OCI-LY7 (cell line): Measurements from ENCODE around the gene UGT2A2. TPM values are rescaled to one million over a fixed set of nuclear protein-coding genes. Genes with fewer than 3 reads are reported as not detected.
"Not testable (repeated sequence)": the region's sequence is repeated elsewhere in the genome, so short reads cannot be mapped to it uniquely, and the experiment has no call there.

Experiments used
- BruUV-seq: library from RNA; stranded (reverse); fragments of 400-500 nt; replicated peaks from 2 replicates; lab custom pipeline; 2021; lab: Mats Ljungman, UMichigan
- CTCF ChIA-PET: fragments of 300-600 bp; sonication (Branson Sonifier 250); formaldehyde crosslinking; loops from one replicate; lab custom pipeline; 2022; ENCODE audit warnings: antibody characterized with exemption; ENCODE audit not compliant: unreplicated experiment; lab: Charles Lee
- POLR2A ChIA-PET: fragments of 300-600 bp; sonication (Branson Sonifier 250); formaldehyde crosslinking; loops from one replicate; lab custom pipeline; 2022; ENCODE audit warnings: antibody characterized with exemption; lab: Charles Lee
- DNase-seq: peaks from one replicate; pipeline ENCODE4 v3.0.0-alpha.2; 2015; ENCODE audit warnings: low spot score
- H2AFZ ChIP-seq: fragments of 200-600 bp; sonication (generic), shearing (Covaris generic); 2 replicates; pipeline ENCODE4 v1.6.1; 2014; ENCODE audit warnings: mild to moderate bottlenecking, antibody characterized with exemption, low read length, moderate library complexity
- H3K27ac ChIP-seq: fragments of 200-600 bp; sonication (generic); 2 replicates; pipeline ENCODE4 v1.5.1; 2014; ENCODE audit warnings: mixed run types, low read depth, mild to moderate bottlenecking, moderate library complexity, low read length, inconsistent platforms; ENCODE audit not compliant: poor library complexity, severe bottlenecking
- H3K36me3 ChIP-seq: fragments of 200-600 bp; sonication (generic); 2 replicates; pipeline ENCODE4 v1.6.1; 2014; ENCODE audit warnings: mild to moderate bottlenecking, antibody characterized with exemption, low read length, moderate library complexity, mixed read lengths; ENCODE audit not compliant: insufficient read depth
- H3K4me1 ChIP-seq: fragments of 200-600 bp; sonication (generic); 2 replicates; pipeline ENCODE4 v1.5.1; 2014; ENCODE audit warnings: mild to moderate bottlenecking, low read length; ENCODE audit not compliant: insufficient read depth, poor library complexity, severe bottlenecking
- H3K4me2 ChIP-seq: fragments of 200-600 bp; sonication (generic); 2 replicates; pipeline ENCODE4 v1.6.1; 2014; ENCODE audit warnings: mild to moderate bottlenecking, low read length
- H3K4me3 ChIP-seq: fragments of 200-600 bp; sonication (generic); 2 replicates; pipeline ENCODE4 v1.5.1; 2014; ENCODE audit warnings: mild to moderate bottlenecking, low read depth, low read length; ENCODE audit not compliant: poor library complexity, severe bottlenecking
- H3K79me2 ChIP-seq: fragments of 200-600 bp; sonication (generic); 2 replicates; pipeline ENCODE4 v1.6.1; 2016; ENCODE audit warnings: low read depth, mild to moderate bottlenecking, low read length, moderate library complexity, mixed read lengths; ENCODE audit not compliant: insufficient read depth
- H3K9me2 ChIP-seq: fragments of 200-600 bp; sonication (generic); 2 replicates; pipeline ENCODE4 v1.6.1; 2016; ENCODE audit warnings: mild to moderate bottlenecking, low read length, mixed read lengths; ENCODE audit not compliant: insufficient read depth
- H3K9me3 ChIP-seq: fragments of 200-600 bp; sonication (generic); 2 replicates; pipeline ENCODE4 v1.6.1; 2014; ENCODE audit warnings: mild to moderate bottlenecking, mixed run types, low read length, mixed read lengths
- H4K20me1 ChIP-seq: fragments of 200-600 bp; sonication (generic); 2 replicates; pipeline ENCODE4 v1.6.1; 2014; ENCODE audit warnings: mild to moderate bottlenecking, antibody characterized with exemption, low read length, moderate library complexity, mixed read lengths; ENCODE audit not compliant: insufficient read depth
- EZH2phosphoT487 ChIP-seq: fragments of 200-600 bp; sonication (generic); IDR thresholded peaks from 2 replicates; pipeline ENCODE4 v1.6.1; 2018; ENCODE audit warnings: low read depth, borderline replicate concordance, mild to moderate bottlenecking, mixed run types, antibody characterized with exemption, low read length, moderate library complexity, mixed read lengths
- intact Hi-C: fragments of 100-400 bp; cut with micrococcal nuclease; formaldehyde crosslinking; loops from one replicate; pipeline ENCODE4 v1.10.0; 2022; ENCODE audit not compliant: unreplicated experiment
- total RNA-seq, 2 experiments: library from RNA; depleted of rRNA in 1 of 2; stranded (reverse); fragments of >200 nt in 1 of 2; shearing (Covaris generic) in 1 of 2; gene quantifications; 2 replicates each; pipeline ENCODE4 v1.2.3, GENCODE V29; 2014 to 2022
- TF ChIP-seq, protein P1 (sequence below): fragments of 200-600 bp; sonication (generic); conservative IDR thresholded peaks from 2 replicates; pipeline ENCODE4 v1.5.1; 2014; ENCODE audit warnings: mild to moderate bottlenecking, antibody characterized with exemption, low read length, moderate library complexity, mixed read lengths

Gene UGT2A2
- total RNA-seq, 2 experiments from 2014 or later = not detected

DNA sequence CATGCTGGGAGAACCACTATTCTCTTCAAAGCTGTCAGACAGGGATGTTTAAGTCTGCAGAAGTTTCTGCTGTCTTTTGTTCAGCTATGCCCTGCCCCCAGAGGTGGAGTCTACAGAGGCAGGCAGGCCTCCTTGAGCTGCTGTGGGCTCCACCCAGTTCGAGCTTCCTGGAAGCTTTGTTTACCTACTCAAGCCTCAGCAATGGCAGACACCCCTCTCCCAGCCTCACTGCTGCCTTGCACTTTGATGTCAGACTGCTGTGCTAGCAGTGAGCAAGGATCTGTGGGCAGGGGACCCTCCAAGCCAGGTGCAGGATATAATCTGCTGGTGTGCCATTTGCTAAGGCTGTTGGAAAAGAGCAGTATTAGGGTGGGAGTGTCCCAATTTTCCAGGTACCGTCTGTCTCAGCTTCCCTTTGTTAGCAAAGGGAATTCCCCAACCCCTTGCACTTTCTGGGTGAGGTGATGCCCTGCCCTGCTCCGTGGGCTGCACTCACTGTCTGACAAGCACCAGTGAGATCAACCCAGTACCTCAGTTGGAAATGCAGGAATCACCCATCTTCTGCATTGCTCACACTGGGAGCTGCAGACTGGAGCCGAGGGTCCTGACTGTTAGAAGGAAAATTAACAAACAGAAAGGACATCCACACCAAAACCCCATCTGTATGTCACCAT is 21.8 kb upstream of the UGT2A2 start:
- H3K4me3 ChIP-seq, BruUV-seq, H3K9me3 ChIP-seq, H3K4me1 ChIP-seq, H3K4me2 ChIP-seq, H2AFZ ChIP-seq, H3K36me3 ChIP-seq, POLR2A ChIA-PET, CTCF ChIA-PET, intact Hi-C loops, H3K79me2 ChIP-seq, DNase-seq, H4K20me1 ChIP-seq, H3K27ac ChIP-seq, H3K9me2 ChIP-seq: not testable (repeated sequence)

DNA sequence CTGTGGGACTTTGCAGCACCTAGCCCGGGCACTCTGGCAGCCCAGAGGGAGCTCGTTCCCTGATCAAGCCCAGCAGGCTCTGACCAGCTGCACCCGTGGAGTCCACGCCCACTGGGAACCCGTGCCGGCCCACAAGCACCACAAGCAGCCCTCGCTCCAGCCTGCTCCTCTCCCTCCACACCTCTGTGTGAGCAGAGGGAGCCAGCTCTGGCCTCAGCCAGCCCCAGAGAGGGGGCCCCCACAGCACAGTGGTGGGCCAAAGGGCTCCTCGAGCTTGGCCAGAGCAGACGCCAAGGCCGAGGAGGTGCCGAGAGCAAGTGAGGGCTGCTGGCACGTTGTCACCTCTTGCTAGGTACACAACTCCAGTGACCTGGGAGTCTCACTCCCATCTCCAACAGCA is 18.7 kb upstream of the UGT2A2 start:
- no peak for DNase-seq
- Histone ChIP-seq H3K36me3 (no peaks in the 10 kb centered on the region), H3K79me2 (no peaks in the 10 kb centered on the region), H3K27ac (no peak overlapping the region), H3K4me3 (no peak overlapping the region), H3K9me3 (no peaks in the 10 kb centered on the region), H3K4me1 (no peaks in the 10 kb centered on the region), H4K20me1 (no peaks in the 10 kb centered on the region), H3K9me2 (no peaks in the 10 kb centered on the region), H3K4me2 (no peak overlapping the region), H2AFZ (no peak overlapping the region)
- intact Hi-C loops = no loop called here
- TF ChIP-seq EZH2phosphoT487 = no peak
- TF ChIP-seq, protein P1, sequence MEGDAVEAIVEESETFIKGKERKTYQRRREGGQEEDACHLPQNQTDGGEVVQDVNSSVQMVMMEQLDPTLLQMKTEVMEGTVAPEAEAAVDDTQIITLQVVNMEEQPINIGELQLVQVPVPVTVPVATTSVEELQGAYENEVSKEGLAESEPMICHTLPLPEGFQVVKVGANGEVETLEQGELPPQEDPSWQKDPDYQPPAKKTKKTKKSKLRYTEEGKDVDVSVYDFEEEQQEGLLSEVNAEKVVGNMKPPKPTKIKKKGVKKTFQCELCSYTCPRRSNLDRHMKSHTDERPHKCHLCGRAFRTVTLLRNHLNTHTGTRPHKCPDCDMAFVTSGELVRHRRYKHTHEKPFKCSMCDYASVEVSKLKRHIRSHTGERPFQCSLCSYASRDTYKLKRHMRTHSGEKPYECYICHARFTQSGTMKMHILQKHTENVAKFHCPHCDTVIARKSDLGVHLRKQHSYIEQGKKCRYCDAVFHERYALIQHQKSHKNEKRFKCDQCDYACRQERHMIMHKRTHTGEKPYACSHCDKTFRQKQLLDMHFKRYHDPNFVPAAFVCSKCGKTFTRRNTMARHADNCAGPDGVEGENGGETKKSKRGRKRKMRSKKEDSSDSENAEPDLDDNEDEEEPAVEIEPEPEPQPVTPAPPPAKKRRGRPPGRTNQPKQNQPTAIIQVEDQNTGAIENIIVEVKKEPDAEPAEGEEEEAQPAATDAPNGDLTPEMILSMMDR = no peak
- BruUV-seq = no TSS peak
- CTCF ChIA-PET = no interaction called here
- POLR2A ChIA-PET = no interaction called here

DNA sequence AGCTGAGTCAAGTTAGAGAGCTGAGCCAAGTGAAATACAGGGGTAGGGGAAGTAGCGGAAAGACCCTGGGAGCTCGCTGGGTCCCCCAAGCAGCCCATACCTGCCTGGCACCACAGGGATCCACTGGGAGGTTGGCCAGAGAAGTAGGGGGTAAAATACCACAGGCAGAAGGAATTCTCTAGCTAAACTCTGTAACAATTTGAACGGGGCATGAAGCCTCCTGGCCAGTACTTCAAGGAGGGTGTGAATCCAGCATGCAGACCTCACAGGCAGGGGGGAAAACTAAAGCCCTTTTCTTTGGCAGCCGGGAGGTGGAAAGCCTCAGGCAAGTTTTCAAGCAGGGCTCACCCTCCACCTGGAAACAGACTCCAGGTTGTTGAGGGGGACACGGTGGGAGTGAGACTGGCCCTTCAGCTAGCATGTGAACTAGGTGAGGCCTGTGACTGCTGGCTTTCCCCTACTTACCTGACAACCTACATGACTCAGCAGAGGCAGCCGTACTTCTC is 17.3 kb upstream of the UGT2A2 start:
- TF ChIP-seq, protein P1 = no peak
- no peak for TF ChIP-seq EZH2phosphoT487
- Histone ChIP-seq H3K9me3 (no peaks in the 10 kb centered on the region), H4K20me1 (no peaks in the 10 kb centered on the region), H3K36me3 (no peaks in the 10 kb centered on the region), H3K4me1 (no peaks in the 10 kb centered on the region), H3K9me2 (no peaks in the 10 kb centered on the region), H2AFZ (no peak overlapping the region), H3K79me2 (no peaks in the 10 kb centered on the region), H3K4me2 (no peak overlapping the region), H3K4me3 (no peak overlapping the region), H3K27ac (no peak overlapping the region)
- intact Hi-C loops = no loop called here
- BruUV-seq = no TSS peak
- CTCF ChIA-PET = no interaction called here
- DNase-seq = no peak
- POLR2A ChIA-PET = interaction anchor here (0.6 to 0.7 kb wide), 2 partner anchors 131 to 199 kb away, joined by 3 to 4 read pairs; no protein-coding TSS in a partner anchor
